GM18870 (cell line): ENCODE data around the gene KCNE4.
"Not testable (repeated sequence)": the region's sequence is repeated elsewhere in the genome, so short reads cannot be mapped to it uniquely, and the experiment has no call there.

Experiments
- ATAC-seq: cut with Tn5 transposase; IDR thresholded peaks from one replicate; pipeline ENCODE4 v1.9.1; 2021; ENCODE audit warnings: moderate library complexity; ENCODE audit not compliant: unreplicated experiment

The KCNE4 gene

DNA sequence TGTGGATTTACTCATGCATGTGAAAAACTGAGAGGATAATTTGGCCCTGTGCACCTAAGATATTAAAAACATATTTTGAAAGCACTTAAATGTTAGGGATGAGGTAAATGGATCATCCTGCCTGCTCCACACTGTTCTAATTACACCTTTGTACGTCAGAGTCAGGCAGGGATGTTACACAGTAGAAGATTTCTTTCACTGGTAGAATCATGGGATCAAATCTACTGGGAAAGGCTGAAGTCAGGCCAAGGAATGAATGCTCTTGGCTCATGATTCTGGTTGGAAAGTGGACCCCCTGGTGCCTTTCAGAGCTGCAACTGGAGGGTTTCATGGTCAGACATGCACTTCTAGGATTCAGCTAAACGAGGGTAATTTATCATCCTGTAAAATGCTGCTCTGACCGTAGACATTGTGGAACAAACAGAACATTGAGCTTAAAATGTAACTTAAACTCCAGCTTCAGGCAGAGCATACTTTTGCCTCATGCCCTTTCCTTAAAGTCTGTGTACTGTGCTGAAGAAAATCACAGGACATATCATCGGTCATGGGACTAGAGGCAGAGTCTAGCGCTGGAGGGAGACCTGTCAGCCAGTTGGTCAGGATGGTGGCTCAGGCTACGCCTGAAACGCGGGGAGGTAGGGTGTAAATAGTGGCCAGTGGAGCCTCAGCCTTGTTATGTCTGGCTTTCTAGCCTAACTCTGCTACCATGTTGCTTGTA lies 4.9 kb downstream of the KCNE4 start:
- ATAC-seq = no peak

- ATAC-seq = no peak
These were observed 5.6 kb downstream of the KCNE4 start for GRCh38 chr2:223057569-223057968.

DNA sequence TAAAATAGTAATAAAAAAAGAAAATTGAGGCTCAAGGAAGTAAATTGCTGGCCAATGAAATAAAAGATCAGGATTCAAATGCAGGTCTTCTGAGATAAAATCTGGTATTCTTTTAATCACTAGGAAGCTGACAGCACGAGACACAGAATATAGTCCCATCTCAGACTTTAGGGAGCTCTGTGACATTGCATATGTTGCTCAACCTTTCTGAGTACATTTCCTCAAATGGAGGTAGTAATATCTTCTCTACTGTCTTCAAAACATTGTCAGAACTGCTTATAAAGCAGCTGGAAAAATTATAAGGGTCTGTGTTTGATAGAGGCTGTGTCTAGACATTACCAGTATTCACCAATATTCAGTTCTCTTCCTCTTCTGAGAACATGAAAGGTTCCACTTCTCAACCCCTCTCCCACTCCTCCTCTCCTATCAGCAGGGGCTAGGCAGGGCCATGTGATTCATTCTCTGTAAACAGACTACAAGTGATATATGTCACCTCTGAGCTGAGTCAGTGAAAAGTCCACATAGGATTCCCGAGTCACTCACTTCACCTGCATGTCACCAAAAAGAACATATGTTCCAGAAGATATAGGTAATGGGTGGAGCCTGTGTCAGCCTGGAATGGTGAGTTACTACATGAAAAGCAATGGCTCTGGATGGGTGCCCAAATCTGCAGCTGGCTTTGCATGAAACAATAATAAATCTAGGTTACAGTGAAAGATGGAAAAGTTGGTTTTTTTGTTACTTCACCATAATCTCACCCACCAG lies 7.1 kb downstream of the KCNE4 start:
- no peak for ATAC-seq

DNA sequence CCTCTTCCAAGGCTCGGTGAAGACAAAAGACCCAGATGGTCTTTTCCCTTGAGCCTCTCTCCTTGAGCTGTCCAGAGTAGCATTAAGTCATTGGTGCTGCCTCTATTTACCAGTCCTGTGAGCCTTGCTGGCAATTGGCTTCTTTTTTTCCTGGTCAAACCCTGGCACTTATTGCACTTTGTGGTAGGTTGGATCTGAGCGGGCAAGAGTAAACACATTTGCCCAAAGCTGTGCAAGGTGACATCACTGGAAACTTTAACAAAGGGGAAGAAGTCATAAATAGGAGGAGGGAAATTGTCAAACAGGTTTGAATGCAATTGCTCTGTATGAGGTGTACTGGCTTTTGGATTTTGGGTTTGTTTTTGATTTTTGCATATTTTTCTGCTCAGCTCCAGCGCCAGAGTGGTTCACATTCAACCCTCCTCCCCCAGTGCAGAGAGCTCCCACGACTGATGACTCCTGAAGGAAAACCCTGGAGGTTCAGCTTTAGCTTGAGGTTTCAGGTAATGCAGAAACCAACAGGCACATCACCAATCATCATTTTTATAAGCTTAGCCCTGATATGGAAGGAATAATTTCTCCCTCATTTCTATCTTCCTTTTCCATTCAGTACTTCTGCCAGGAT lies 8.3 kb downstream of the KCNE4 start:
- no peak for ATAC-seq

- ATAC-seq = no peak
These were observed 10.4 kb downstream of the KCNE4 start for GRCh38 chr2:223062396-223062795.

- ATAC-seq = no peak
These were observed 13.1 kb downstream of the KCNE4 start for GRCh38 chr2:223065107-223065506.

DNA sequence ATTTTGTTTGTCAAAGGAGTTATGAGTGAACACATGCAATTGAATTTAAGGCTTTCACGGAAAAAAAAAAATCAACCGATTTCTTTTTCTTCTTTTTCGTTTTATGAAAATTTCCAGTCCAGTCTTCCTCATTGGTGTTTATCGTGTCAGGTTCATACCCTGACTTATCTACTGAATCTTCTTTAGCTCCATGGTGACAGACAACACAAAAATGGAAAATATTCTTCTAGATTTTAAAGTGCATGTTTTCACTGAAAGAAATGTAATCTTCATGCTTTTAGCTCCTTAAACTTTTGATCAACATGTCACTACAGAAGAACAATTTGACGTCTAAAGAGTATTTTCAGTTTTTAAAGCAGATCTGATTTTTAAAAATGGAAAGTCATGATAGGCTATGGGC lies 14.7 kb downstream of the KCNE4 start:
- ATAC-seq = no peak

- no peak for ATAC-seq
These were observed 16.1 kb downstream of the KCNE4 start for GRCh38 chr2:223068071-223068470.

DNA sequence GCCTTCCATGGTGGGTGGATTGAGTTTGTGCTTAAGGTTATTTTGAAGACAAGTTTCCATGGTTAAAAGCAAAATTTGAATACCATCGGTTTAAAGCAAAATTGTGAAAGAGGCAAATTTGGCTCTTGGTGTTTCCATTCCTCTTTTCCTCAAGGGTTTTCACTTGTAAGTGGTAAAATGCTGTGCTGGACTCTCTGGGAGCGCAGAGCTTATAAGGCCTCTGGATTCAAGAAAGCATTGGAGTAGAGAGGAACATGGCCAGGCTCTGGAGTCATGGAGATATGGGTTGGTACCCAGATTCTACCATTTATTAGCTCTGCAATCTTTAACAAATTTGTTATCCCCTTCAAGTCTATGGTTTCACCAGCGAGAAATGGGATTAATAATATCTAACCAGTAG lies 17.5 kb downstream of the KCNE4 start:
- ATAC-seq = no peak

DNA sequence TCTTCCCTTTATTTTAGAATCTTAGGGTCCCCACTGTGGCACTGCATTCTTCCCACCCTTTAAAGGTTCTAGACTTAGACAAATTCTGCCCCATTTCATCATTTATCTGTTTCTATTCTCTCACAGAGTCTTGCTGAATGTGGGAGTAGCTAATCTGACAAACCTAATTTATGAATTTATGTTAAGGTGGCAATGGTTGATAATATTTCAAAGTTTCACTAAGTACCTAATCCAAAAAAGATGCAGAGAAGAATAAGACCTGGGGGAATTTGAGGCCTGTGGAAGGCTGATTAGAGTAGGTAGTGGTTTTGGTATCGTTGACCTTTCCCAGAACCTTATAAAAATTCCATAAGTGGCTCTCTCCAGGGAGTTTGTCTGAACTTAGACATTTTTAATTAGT lies 18.0 kb downstream of the KCNE4 start:
- no peak for ATAC-seq

DNA sequence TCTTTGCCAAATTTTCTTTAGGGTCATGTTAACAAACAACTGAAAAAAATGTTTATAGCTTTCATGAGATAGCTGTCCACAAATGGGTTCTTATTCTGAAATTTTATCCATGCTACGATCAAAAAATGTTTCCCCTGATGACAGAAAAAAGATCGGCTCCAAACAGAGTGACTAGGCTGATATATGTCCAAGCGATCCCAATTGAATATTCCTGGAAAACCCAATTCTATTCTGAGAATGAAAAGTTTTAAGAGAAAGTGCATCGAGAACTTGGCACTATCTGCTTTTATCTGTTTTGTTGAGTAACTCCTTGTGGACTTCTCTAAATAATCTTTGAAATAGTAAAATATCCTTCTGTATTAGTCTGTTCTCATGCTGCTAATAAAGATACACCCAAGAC lies 19.1 kb downstream of the KCNE4 start:
- ATAC-seq = no peak

DNA sequence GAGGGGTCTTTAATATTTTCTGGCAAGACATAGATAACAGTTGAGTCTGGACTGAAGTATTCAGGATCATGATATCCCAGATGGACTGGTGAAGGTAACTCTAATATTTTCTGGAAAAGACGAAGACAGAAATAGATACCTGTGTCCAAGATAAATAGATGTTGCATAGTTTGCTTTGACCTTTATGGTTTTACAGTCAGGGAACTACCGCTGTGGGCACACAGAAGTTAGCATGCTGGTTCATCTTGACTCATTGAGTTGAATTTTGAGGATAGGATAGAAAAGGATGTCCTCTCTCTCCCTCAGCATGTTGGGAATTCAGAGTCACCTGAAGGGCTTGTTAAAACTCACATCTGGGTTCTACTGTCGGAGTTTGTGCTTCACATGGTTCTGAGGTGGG lies 20.8 kb downstream of the KCNE4 start:
- ATAC-seq = no peak

DNA sequence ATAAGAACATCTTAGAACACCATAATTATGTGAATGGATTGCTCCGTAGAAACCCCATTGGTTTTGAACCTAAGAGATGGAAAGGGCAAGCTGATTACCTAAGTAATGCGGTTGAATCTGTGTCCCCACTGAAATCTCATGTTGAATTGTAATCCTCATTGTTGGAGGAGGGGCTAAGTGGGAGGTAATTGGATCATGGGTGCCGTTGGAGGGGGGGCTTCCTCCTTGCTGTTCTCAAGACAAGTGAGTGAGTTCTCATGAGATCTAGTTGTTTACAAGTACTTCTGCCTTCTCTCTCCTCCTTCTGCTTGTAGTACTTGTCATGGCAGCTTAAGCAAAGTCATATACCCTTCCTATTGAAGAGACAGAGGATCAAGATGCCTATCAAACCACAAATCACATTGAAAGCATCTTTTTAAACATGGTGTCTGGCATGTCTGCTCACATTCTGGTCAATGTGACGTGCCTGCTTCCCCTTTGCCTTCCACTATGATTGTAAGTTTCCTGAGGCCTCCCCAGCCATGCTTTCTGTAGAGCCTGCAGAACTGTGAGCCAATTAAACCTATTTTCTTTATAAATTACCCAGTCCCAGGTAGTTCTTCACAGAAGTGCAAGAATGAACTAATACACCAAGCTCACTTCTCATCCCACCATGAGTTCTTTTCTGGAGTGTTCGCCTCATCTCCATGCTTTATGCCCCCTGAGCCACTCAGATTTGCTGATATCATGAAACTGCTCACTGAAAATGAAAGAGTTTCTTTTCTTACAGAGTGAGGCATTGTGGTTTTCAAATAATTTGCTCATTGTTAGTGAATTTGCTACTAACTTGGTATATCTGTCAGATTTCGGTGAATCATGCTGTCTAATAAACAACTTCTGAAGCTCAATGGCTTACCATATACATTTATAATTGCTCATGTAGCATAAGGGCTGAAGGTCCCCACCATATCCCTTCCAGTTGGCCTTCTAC lies 23.6 kb downstream of the KCNE4 start:
- peak; percentile 95 for ATAC-seq

DNA sequence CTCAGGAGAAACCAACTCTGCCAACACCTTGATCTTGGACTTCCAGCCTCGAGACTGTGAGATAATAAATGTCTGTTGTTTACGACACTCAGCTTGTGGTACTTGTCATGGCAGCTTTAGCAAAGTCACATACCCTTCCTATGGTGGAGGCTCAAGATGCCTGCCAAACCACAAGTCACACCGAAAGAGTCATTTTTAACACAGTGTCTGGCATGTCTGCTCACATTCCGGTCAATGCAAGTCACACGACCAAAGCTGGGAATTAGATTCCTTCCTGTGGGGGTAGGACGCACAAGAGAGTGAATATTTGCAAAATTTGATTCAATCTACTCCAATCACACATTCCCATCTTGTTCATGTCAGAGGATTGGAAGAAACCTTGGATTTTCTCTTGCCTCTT lies 24.6 kb downstream of the KCNE4 start:
- ATAC-seq = no peak

DNA sequence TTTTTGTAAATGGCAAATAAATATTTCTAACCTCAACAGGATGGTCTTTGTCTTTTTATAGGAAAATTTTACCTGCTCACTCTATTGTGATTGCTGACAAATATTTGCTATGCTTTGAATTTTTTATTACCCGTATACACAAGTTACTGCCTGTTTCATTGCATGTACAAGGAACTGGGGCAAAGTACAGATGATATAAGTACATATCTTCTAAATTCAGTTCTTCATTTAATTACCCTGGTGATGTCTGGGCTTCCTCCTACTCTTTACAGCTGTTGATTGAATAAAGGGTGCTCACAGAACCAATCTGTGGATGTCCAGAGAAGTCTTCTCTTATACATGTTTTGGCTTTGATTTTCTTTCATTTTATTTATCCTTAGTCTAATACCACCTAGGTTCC lies 26.5 kb downstream of the KCNE4 start:
- ATAC-seq = no peak

GRCh38 chr2:223079378-223079777 lies 27.4 kb downstream of the KCNE4 start:
- ATAC-seq = no peak

DNA sequence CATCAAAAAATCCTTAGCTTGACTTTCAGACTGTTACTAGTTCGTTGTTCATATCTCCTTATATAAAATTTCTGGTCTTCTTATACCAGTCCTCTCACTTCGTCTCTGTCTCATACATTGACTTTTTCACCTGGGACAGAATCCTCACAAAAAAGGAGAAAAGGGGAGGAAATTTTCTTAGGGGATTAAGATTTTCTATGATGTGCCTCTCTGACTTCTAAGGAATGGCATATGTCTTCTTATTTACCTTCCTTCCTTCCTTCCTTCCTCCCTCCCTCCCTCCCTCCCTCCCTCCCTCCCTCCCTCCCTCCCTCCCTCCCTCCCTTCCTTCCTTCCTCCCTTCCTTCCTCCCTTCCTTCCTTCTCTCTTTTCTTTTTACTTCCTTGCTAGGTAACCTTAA lies 27.9 kb downstream of the KCNE4 start:
- ATAC-seq = no peak

DNA sequence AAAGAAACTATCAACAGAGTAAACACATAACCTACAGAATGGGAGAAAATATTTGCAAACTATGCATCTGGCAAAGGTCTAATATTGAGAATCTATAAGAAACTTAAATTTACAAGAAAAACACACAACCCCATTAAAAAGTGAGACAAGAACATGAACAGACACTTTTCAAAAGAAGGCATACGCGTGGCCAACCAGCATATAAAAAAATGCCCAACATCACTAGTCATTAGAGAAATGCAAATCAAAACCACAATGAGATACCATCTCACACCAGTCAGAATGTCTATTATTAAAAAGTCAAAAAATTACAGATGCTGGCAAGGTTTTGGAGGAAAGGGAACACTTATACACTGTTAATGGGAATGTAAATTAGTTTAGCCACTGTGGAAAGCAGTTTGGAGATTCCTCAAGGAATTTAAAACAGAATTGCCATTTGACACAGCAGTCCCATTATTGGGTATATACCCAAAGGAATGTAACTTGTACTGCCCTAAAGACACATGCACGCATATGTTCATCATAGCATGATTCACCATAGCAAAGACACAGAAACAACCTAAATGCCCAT lies 28.9 kb downstream of the KCNE4 start:
- not testable (repeated sequence) for ATAC-seq

DNA sequence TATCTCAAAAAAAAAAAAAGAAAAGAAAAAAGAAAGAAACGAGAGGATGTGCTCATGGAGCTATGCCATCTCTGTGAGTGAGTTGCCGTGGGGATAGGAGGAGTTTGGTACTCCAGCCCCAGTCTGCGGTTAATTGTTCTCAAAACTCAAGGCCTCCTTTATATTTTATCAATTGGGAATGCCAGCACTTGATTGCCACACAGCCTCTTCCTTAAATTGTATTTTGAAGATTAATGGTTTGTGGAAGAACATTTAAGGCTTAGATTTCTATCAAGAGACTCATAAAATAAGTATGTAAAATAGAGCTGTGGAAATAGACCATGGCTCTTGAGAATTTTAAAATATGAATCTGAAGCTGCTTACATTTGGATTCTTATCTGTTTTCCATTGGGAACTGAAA lies 29.8 kb downstream of the KCNE4 start:
- no peak for ATAC-seq

DNA sequence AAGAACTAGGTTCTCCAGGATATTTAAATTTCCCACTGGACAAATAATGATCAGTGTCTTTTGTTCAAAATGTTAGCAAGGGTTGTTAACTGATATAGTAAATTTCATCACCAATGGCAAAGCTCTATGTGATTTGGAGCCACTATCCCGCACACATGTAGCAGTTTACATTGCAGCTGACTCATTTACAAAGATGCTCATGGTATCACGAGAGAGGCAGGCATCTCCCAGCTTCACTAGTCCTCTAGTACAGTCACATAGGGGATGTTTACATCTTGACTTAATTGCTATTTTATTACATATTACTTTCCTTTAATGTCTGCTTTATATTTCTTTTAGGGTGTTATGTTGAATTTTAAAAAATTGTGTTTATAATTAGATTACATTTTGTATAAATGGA lies 30.7 kb downstream of the KCNE4 start:
- ATAC-seq = no peak
